HG03103 (cell line): ENCODE measurements around the gene MPDZ.

Experiments
- ATAC-seq: cut with Tn5 transposase; IDR thresholded peaks from one replicate; pipeline ENCODE4 v1.9.1; 2021; ENCODE audit warnings: low read depth; ENCODE audit not compliant: unreplicated experiment

Gene MPDZ

GRCh38 chr9:13186091-13186490 is 93.4 kb downstream of the MPDZ start:
- ATAC-seq = no peak

DNA sequence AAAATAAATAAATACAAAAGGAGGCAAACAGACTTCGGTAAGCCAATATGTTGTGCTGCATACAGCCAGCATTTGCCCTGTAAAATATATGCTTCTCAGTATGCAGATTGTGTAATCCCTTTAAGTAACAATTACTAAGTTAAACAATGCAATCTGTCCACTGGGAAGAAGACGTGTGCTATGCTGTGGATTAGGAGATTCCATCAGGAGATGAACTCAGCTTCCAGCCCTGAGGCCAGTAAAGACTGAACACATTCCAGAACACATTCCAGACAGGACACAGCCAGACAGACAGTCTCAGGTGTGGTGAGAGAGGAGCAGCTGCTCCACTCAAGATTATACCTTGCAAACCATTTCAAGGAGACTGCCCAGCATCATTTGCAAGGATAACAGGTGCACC is 97.8 kb downstream of the MPDZ start:
- no peak for ATAC-seq

- ATAC-seq = no peak
These were observed 100.2 kb downstream of the MPDZ start for GRCh38 chr9:13179257-13179656.

GRCh38 chr9:13175732-13176131 is 103.8 kb downstream of the MPDZ start:
- ATAC-seq = no peak

DNA sequence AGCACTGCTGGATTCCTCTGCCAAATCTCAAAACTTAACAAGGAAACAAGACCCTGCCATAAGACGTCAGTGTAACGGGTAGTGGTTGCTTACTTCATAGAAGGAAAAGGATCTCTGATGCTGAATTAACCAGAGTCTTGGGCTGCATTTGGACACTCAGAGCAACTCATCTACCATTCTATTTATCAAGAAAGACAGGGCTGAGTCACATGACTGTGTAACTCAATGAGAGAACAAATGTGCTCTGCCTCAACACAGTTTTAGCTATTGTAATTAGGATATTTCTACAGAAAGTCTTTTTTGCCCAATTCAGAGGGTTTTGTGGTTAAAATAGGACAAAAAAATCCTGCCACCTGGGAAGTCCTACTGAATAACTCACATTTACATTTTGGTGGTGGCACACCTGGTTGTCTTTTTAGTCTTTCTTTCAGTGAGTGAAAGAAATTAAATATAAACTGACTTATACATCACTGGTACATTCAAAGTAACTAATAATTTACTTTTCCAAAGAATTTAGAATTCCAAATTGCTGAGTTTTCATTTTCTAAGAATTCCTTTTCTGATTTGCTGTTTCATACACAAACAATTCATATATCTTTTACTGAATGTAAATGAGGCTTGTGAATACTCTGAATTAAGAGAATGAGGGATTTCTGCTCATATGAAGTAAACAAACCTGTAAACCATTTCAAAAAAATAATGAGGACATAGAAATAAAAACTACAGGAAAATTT is 104.4 kb downstream of the MPDZ start:
- no peak for ATAC-seq

GRCh38 chr9:13173553-13173952 is 105.9 kb downstream of the MPDZ start:
- ATAC-seq = no peak

DNA sequence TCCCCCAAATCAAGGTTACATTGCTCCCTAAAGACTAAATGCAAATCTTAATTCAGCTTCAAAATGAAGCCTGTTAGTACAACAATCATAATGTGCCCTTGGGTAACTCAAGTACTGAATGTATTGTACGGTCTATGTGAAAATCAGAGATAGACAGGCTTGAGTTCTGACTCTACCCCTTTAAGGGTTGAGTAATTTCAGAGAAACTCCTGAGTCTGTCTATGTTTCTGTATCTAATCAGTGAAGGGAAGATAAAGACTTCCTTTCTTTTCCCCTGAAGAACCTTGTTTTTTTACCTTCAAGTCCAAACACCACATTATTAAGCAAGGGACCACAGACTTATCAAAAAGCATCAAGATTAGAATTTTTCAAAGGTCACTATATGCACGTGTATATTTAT is 108.2 kb downstream of the MPDZ start:
- no peak for ATAC-seq

- ATAC-seq = no peak
These were observed 112.5 kb downstream of the MPDZ start for GRCh38 chr9:13166996-13167395.

DNA sequence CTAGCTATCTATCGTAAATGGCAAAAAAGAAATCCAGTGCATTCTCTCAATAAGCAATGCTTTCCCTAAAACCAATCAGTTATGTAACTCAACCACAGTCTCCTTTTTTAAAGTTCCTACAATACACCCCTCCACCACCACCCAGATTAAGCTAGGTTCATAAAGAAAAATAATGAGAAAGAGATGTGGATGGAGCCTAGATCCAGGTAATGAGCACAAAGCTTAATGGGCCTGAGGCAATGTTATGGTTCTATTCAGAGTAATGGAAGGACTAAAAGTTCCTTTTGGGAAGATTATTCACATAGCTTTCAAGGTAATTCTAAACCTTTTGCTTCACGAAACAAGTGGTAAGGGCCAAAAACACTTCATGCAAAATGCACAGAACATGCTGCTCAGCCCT is 113.5 kb downstream of the MPDZ start:
- ATAC-seq = no peak

DNA sequence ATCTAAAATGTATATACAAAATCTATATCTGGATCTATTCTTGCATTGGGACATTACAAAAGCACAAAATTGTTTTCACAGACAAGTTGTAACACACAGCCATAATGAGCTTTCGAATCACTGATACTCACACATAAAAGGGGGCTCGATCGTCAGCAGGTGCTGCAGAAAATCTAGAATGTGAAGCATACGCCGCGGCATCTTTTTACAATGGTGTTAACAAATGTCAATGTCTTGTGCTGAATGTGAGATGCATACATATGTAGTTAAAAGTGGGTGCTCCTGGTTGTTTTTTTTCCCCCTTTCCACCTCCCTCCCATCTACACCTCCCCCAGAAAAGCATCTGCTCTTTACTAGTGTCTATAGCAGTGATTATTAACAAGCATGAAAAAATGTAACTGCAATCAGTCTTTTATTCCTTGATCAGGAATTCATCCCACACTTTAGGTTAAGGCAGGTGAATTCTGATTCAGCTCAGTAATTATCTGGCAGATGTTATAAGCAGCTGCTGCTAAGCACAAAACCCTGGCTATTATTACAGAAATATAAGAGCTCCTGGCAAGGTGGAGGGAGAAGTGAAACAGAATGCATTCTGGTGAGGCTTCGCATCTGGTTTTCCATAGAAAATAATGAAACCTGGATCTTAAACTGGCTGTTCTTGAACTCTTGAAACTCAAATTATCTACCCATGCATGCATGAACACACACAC is 114.1 kb downstream of the MPDZ start:
- ATAC-seq = no peak

- ATAC-seq = no peak
These were observed 115.5 kb downstream of the MPDZ start for GRCh38 chr9:13163946-13164345.

DNA sequence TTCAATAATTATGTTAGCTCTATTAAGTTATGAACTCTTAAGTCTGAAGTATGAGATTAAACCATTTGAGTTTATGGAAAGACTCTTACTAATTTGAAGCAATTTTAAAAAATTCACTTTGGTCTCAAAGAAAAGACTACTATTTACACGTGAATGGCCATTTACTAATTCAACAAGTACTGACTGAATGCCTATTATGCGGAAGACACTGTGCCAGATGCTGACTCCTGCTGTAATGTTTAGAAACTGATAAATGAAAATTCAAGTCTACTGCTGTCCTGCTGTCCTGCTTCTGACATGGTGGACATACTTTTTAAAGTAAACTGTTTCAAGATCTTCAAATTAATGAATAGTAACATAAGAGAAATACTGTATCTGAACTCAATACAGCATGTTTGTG is 116.2 kb downstream of the MPDZ start:
- no peak for ATAC-seq

DNA sequence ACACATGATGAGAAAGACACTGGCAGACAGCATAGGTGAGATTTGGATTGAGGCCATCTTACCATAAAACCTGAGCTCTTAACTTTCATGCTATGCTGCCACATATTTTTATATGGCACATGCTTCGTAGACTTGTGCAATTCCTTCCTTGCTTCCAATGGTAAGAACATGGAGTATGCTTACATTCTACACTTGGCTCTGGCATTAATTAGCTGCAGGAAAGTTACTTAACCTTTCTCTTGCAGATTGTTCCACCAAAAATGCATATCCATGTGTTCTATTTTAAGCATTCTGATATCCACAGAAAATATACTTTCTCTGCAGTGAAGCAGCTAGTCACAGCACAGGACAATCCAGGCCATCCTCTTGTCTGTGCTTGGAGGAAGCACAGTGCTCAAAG is 119.4 kb downstream of the MPDZ start:
- no peak for ATAC-seq

- no peak for ATAC-seq
These were observed 120.5 kb downstream of the MPDZ start for GRCh38 chr9:13158986-13159385.

DNA sequence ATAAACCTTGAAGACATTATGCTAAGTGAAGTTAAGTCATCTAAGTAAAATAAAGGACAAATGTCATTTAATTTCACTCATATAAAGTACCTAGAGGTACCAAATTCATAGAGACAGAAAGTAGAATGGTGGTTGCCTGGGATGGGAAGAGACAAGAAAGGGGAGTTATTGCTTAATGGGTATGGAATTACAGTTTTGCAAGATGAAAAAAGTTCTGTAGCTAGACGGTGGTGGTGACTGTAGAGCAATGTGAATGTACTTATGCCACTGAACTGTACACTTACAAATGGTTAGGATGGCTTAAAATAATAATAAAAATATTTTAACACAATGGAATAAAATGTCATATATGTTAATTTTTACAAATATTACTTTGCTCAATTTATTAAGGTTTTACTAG is 128.0 kb downstream of the MPDZ start:
- ATAC-seq = no peak

- ATAC-seq = no peak
These were observed 130.0 kb downstream of the MPDZ start for GRCh38 chr9:13149454-13149853.

- no peak for ATAC-seq
These were observed 132.7 kb downstream of the MPDZ start for GRCh38 chr9:13146840-13147239.

DNA sequence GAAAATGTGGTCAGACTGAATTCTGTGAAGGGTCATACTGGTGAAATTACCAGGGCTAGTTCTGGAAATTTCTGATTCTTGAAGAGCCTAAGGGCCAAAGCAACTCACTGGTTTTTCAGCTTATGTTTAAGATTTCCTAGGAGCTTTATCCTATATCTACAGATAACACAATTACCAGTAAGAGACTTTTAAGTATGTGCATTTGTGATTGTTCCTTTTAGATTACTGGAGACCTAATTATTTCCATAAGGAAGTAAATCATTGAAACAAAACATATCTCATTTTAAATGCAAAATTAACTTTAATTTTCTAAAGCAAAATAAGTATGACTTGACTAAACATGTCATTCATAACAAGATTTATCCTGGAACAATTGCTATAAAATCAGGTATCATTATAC is 134.2 kb downstream of the MPDZ start:
- ATAC-seq = no peak

- no peak for ATAC-seq
These were observed 135.2 kb downstream of the MPDZ start for GRCh38 chr9:13144166-13144775.

- no peak for ATAC-seq
These were observed 136.2 kb downstream of the MPDZ start for GRCh38 chr9:13143281-13143680.

GRCh38 chr9:13142776-13143175 is 136.7 kb downstream of the MPDZ start:
- no peak for ATAC-seq

DNA sequence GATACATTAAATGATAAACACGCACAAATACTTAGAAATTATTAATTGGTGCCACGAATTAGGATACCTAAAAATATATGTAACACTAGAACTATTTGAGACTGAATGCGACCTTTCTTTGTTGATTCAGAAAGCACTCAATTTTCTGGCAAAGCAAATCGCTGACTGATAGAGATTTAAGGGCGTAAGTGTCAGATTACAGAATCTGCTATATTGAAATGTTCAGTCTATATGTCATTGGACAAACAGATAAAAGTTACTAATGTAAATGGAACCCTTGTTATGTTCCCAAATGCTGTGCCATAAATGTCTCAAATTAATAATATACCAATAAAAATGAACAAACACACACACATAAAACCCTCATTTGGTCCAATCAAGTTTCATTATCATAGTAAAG is 137.9 kb downstream of the MPDZ start:
- no peak for ATAC-seq
